Measurements from ENCODE around the gene KPNA4.
"Not testable (repeated sequence)": the region's sequence is repeated elsewhere in the genome, so short reads cannot be mapped to it uniquely, and the experiment has no call there.

Gene KPNA4

DNA sequence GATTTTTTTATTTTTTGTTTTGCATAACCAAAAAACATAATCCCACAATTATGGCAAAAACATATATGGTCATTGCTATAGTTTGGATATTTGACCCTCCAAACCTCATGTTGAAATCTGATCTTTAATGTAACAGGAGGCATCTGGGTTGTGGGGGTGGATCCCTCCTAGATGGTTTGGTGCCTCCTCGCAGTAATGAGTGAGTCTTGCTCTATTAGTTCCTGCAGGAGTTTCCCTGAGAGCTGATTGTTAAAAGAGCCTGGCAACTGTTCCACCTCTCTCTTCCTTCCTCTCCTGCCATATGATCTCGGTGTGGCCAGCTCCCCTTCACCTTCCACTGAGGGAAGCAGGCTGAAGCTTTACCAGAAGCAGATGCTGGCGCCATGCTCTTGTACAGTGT, 82.6 kb downstream of the KPNA4 start:
- DNase-seq = no peak

DNA sequence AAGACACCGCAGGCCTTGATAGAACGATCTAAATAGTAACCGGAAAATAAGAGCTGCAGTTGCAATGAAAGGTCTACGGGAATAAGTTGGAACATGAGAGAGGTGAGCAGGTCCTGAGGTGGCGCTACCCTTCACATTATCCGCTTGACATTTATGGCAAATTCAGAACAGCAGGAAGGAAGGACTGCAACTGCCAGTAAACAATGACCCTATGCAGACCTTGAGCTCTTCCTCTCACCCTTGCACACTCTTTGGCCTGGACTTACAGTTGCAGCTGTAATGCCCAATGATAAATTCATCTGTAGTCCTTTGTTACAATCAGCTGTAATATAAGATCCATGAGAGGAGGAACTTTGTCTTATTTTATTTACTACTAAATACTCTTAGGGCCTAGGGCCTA, 83.5 kb downstream of the KPNA4 start:
- no peak for DNase-seq

DNA sequence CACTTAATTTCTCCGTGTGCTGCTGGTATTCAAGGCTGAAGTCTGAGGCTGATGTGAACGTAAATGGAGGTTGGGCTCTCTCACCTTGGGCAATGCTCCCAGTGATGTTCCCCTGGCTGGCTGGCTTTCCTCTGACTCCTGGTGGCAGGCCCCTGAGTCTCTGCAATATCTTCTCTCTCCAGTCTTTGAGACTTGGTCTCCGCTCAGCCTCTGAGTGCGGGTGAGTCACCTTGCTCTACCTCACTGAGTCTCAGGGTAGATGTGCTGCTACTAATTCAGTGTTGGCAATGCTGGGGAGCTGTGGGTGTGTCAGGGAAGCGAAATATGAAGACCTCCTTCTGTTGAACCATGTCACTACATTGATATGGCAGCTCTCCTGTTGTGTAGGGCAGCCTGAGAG, 84.4 kb downstream of the KPNA4 start:
- DNase-seq = no peak

DNA sequence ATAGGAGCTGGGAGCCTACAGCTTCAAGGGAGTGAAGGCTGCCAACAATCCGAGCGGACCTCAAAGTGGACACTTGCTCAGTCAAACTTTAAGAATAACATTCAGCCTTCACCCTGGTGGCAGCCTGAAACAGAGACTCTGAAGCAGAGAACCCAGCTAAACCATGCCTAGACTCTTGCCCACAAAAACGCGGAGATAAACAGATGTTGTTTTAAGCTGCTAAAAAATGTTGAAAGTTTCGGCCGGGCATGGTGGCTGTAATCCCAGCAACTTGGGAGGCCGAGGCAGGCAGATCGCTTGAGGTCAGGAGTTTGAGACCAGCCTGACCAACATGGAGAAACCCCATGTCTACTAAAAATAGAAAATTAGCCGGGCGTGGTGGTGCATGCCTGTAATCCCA, 86.0 kb downstream of the KPNA4 start:
- no peak for DNase-seq

DNA sequence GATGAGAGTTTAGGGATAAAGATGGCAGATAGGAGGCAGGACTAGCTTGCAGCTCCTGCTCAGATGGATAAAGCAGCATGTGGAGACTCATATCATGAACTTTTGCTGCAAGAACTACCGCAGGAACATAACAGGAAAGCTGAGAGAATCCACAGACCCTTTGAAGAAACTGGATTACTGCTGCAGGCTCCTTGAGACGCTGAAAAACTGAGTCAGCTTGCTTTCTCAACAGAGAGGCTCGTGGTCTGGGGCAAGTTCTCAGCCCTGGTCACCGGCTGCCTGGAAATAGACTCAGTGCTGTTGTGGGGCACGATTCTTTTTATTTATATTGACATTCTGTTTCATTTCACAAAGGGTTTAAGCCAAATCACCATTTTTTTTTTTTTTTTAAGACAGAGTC, 87.0 kb downstream of the KPNA4 start:
- DNase-seq = no peak

DNA sequence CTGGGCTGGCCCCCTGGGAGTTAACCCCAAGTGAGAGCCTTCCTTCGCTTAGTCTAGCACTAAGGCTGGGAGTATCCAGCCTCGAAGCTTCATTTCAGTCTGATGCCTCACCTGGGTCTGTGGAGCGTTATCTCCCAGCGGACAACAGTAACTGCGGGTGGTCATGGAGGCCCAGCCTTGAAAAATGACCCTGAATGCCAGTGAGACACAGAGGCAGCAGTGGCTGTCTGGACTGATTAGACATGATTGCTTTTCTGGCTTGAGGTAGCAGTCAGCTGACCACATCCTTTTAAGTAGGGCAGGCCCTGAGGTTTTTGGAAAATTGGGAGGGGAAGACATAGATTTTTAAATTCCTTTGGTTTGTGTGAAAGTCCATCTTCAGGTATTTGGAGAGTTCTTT, 87.6 kb downstream of the KPNA4 start:
- DNase-seq = no peak

DNA sequence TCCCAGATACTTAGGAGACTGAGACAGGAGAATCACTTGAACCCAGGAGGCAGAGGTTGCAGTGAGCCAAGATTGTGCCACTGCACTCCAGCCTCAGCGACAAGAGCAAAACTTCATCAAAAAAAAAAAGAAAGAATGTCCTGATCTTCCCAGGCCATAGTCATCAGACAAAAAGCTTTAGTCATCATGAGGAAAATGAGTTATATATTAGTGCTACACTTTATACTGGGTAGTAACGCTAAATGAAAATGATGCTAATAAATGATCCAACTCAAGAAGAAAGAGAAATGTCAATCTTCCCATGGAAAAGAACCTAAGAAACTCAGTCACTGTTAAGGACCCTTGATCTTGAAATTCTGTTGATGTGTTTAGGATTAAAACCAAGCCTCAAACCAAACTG, 89.5 kb downstream of the KPNA4 start:
- DNase-seq = no peak

DNA sequence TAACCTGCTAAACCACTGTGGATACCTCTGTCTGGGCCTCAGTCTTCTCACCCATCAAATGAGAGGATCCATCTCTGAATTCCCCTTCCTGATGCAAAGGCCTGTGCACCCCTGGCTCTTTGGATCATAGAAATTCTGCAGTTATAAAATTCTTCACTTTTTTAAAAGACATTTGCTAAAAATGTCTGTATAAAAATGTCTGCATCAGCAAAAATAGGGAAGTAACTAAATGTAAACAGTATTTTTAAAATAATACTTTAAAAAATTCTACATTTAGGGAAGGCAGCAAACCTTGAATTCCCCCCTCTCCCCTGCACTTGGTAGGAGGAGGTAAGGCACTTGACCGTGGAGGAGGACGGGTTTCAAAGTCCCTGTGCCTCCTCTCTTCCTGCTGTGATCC, 90.2 kb downstream of the KPNA4 start:
- DNase-seq = no peak

DNA sequence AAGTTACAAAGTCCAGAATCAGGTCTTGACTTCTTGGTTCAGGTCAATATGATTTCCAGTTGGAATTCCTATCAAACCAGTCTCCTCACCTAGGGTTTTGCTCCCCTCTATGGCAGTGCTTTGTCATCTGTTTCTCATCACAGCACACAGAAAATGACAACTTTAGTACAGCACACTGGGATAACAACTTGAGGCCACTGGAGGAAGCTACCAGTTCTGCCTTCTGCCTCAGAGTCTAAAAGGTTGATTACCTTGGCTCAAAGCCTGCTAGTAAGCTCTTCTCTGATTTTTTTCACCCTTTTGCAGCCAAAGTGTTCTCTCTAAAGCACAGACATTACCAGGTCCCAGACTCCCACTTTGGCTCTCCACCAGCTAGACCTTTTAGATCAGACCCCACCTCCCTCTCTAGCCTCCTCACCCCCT, 90.9 kb downstream of the KPNA4 start:
- no peak for DNase-seq

DNA sequence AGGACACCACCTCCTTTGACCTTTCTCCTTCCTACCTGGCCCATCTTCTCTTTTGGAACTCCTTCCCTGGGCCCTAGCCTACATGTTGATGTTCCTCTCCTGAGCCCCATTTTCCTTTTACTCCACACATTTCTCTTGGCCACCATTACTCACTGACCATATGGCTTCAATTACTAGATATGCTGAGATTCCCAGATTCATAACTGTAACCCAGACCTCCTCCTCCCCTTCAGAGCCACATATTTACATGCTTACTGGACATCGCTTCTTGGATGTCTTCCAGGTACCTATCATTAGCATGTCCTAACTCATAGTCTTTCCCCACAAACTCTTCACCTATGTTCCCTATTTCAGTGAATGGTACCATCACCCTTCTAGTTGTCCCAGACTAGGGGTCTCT, 91.4 kb downstream of the KPNA4 start:
- no peak for DNase-seq

DNA sequence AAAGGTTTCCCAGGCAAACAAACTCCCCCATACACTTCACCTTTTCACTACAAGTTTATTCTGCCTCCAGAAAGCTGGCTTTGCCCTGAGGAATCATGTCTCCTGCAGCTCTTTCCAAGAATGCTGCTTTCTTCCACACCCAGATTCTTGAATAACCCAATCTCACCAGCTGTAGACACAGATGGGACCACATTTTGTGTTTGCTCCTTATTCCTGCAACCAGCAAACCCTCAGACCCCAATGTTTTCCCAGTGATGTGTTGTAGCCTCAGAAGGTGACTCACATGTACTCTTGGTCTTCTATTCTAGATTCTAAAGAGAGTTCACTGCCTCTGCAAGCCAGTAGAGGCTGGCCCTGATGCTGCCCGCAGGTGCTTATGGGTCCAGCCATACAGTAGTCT, 92.2 kb downstream of the KPNA4 start:
- no peak for DNase-seq

DNA sequence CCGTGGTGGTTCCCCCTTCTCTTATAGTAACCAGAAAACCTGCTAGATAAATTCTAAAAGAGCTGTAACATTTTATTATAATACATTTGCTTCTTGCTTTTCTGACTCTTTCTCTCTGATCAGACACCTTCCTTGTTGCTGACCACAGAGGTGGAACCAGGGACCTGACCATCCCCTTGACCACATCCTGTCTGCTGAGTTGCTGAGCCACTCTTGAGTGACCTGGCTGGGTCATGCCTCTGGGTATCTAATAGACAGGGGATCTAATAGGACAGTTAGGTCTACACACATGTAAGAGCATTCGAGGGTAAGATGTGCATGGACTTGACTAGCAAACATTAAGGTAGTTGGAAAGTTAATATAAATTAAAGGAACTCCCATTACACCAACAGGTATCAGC, 93.0 kb downstream of the KPNA4 start:
- no peak for DNase-seq

DNA sequence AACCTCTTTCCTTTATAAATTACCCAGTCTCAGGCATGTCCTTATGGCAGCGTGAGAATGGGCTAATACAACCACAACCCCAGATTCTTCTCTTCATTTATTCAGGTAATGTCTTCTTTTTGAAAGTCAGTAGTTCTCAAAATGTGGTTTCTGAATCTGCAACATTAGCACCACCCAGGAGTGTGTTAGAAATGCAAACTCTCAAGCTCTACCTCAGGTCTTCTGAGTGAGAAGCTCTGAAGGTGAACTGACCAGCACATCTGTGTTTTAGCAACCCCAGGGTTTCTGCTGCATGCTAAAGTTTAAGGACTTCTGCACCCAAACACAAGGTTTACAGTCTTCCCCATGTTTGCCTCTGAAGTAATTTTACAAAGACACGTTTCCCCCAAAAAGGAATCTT, 93.5 kb downstream of the KPNA4 start:
- DNase-seq = no peak

DNA sequence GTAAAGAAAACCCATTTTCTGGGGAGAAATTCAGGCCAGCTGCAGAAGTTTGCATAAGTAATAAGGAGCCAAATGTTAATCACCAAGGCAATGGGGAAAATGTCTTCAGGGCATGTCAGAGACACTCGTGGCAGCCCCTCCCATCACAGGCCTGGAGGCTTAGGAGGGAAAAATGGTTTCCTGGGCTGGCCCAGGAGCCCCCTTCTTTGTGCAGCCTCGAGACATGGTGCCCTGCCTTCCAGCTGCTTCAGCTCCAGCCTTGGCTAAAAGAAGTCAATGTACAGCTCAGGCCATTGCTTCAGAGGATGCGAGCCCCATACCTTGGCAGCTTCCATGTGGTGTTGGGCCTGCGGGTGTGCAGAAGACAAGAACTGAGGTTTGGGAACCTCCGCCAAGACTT, 95.2 kb downstream of the KPNA4 start:
- no peak for DNase-seq

DNA sequence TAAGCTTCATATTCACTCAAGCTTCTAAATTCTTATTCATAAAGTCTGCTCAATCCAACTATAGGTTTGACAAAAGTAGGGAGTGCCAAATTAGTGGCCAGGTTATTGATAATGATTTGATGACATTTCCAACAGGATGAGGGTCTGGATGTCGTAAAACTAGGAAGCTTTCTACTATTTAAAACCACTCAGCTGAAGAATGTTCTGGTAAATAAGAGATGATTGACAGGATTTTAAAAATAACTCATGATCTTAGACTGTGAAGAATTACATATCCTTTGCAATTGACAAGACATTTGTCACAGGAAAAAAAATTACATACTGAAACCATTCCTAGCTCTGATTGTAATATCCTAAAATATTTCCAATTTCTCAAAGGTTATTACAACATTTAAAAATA, 100.4 kb downstream of the KPNA4 start:
- DNase-seq = no peak

DNA sequence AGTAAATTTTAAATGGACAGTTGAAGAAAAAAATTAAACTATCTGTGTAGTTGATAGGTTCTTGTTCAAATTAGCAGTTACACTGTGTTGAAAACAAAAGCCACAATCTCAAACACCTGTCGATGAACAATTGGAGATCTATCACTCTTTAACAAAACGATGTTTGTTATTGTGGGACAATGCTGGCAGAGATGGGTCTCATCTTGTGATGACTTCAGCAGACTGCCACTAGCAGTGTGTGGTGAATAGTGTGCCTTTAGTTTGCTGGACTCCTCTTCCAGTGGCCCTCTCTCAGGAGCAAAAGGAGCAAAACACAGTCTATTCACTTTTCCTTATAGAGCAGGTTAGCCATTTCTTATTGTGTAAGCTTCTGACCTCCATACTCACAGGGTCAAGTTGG, 101.0 kb downstream of the KPNA4 start:
- DNase-seq = no peak

DNA sequence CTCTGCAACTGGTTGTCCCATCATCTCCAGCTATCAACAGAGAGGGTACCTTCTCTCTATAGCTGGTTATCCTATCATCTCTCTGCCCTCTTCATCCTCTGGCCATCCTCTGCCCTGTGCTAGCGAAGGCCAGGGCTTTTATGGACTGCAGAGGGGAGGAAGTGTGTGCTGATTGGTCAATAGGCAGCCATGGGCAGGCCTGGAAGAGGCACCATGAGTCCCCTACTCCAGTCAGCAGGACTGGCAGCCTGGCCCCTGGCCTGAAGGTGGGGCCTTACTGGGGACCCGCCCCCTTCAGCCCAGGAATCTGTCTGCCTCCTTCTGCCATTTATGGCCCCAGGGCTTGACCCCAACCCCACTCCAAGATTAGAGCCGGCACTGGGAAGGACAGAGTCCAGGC, 105.3 kb downstream of the KPNA4 start:
- no peak for DNase-seq

DNA sequence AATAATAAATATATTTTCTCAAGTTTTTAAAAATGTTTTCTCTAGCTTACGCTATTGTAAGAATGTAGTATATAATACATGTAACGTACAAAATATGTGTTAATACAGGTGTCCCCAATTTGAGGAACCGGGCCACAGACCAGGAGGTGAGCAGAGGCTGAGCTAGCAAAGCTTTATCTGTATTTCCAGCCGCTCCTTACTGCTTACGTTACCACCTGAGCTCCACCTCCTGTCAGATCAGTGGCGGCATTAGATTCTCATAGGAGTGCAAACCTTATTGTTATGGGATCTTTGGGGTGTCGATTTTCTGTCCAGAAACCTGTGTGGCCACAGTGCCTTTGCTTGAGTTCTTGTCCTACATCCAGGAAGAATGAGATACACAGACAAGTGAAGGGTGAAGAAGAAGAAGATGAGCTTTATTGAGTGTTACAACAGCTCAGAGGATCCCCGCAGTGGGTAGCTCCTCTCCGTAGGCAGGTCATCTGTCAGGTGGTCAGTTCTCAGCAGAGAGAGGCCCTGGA, 105.9 kb downstream of the KPNA4 start:
- no peak for DNase-seq

DNA sequence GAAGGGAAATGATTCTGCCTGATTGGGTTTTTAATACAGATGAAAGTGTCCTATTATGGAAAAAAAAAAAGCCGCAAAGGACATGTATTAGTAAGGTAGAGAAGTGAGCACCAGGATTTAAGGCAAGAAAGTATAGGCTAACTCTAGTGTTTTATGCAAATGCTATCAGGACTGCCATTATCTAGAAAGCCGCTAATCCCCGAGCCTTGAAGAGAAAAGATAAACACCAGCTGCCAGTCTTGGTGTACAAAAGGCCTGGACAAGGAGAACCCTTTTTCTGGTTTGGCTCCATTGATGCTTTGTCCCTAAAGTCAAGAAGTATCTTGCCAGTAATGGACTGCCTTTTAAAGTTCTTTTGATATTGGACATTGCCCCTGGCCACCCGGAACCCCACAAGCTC, 107.2 kb downstream of the KPNA4 start:
- DNase-seq = no peak

DNA sequence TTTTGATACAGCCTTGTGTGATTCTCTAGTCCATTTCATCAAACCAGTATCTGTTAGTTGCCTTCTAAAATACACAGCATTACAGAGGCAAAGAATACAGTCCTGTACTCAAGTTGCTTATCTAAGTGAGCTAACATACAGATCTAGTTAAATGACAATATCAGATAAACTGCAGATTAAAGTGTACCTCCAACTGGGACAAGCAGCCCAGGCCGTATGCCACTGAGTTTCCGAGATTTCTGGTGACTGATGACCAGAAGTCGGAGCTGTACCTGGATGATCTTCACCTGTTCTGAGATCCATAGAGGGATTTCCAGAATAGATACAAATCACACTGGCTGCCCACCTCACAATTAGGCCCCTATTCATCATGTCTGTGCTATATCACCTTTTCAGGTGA, 109.5 kb downstream of the KPNA4 start:
- no peak for DNase-seq

DNA sequence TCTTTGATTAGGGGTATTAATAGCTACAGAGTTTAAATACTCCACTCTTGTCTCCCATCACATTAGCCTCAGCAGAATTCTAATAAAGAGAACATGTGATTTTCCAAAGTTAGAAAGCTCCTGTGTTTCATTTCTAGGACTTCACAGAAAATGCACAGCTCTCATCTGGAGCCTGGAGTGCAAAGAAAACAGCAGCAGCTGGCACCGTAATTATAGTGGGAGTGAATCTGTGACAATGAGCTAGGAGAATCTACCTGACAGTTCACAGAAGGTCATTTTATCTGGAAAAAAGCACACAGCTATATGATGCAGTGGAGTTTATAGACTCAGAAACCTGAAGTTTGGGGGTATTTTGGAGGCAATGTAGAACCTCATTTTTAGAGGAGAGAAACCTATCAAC, 110.4 kb downstream of the KPNA4 start:
- DNase-seq = no peak

DNA sequence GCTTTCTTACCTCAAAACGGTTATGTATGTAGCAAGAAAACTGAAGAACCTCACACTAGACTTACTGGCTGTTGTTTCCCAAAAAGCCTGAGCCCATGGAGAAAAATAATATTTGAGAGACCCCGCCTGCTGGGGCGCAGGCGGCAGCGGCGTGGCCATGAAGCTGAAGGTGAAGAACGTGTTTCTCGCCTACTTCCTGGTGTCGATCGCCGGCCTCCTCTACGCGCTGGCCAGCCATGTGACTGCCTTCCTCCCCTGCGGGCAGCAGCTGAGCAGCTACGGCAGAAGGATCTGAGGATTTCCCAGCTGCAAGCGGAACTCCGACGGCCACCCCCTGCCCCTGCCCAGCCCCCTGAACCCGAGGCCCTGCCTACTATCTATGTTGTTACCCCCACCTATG, 113.1 kb downstream of the KPNA4 start:
- DNase-seq = not testable (repeated sequence)

DNA sequence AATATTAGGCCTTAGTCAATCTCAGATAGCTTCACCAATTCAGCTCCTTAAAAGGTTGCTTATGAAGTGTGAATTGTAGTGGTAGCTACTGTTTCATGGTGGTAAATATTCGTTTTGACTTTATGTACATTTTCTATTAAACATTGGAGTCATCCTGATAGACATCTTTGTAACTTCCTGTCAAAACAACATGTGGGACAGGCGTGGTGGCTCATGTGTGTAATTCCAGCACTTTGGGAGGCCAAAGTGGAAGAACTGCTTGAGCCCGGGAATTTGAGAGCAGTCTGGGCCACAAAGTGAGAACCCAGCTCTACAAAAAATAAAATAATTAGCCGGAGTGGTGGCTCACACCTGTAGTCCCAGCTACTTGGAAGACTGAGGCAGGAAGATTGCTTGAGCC, 113.8 kb downstream of the KPNA4 start:
- DNase-seq = no peak

DNA sequence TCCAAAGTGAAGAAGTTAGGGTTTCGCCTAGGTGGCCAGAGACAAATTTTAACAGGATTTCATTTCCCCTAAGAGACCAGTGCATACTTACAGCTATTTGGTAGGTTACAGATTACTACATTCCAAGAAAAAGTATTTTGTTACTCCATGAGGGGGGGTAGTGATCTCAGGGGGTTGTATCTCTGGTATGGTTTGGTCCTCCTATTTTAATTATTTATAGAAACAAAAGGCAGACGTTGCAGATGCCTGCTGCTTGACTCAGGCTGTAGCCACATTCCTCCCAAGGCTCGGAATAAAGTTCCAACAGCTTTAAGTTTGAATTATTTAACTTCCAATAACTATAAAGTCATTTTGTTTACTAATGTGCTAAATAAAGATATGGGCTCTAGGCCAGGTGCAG, 114.5 kb downstream of the KPNA4 start:
- no peak for DNase-seq

DNA sequence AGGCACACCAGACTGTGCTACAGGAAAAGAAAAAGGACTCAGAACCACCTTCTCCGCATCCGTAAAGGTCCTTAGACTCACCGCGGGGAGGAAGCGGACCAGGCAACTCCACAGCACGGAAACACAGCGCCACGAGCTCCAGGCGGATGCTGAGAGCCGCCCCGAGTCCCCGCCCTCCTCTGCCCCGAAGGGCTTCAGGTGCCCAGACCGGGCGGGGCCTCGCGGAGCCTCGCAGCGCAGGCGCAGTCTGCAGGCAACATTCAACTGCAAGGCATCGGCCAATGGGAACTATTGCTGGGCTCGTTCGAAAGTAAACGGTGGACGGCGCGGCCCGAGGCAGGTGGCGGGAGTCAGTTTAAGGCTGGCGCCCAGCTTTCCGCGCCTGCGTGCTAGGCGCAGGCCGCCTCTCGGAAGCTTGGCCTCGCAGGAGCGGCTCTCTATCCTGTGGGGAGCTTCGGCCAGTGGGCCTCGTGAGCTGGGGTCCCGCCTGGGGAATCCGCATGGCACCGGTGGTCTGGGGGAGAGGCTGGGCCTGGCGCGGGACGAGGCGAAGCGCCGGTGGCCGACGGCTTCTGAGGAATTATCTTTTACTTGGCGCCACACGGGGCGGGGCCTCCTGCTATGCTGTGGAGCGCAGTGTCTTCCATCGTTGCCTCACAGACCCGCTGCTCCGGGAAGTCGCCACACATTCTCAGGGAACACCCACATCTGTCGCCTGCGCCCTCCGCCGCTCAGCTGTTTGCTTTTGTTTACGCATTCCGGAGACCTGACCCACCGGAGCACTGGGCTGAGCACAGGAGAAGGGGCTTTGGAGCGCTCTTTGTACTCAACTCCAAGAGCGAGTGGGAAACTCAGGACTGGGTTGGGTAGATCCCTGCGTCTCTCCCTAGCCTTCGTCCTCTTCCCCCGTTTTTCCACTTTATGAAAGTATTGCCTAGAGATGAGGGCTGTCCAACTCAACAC, 115.5 kb downstream of the KPNA4 start, which contains the start of gene TRIM59:
TRIM59 (minus strand) TSS at position 151 of the 963 bp plus-strand sequence. CDS start 10,603 bp downstream, outside the sequence.
- DNase-seq = peak; percentile 95 to 98
